Measurements from ENCODE around the gene ASPRV1.

ASPRV1 gene

GRCh38 chr2:69988086-69988635 is 26.7 kb upstream of the ASPRV1 start:
- DNase-seq: no peak

- DNase-seq: no peak
Observed at GRCh38 chr2:69986691-69987090, 25.3 kb upstream of the ASPRV1 start.

GRCh38 chr2:69985688-69986087 is 24.3 kb upstream of the ASPRV1 start:
- DNase-seq: no peak

- DNase-seq: no peak
Observed at GRCh38 chr2:69985216-69985615, 23.8 kb upstream of the ASPRV1 start.

GRCh38 chr2:69983392-69983966 is 22.0 kb upstream of the ASPRV1 start:
- no peak for DNase-seq

GRCh38 chr2:69979902-69980807 is 18.7 kb upstream of the ASPRV1 start:
- DNase-seq: no peak

- DNase-seq: no peak
Observed at GRCh38 chr2:69977906-69978482, 16.6 kb upstream of the ASPRV1 start.

- DNase-seq: no peak
Observed at GRCh38 chr2:69977186-69977585, 15.8 kb upstream of the ASPRV1 start.

- DNase-seq: no peak
Observed at GRCh38 chr2:69975853-69976462, 14.5 kb upstream of the ASPRV1 start.

GRCh38 chr2:69975136-69975852 is 13.9 kb upstream of the ASPRV1 start:
- DNase-seq: no peak

GRCh38 chr2:69973335-69973735 is 11.9 kb upstream of the ASPRV1 start:
- DNase-seq: no peak

GRCh38 chr2:69972822-69973221 is 11.4 kb upstream of the ASPRV1 start:
- no peak for DNase-seq

GRCh38 chr2:69969991-69970390 is 8.6 kb upstream of the ASPRV1 start:
- DNase-seq: no peak

GRCh38 chr2:69969126-69969983 is 7.9 kb upstream of the ASPRV1 start:
- DNase-seq: no peak

GRCh38 chr2:69968609-69969008 is 7.2 kb upstream of the ASPRV1 start:
- DNase-seq: no peak

GRCh38 chr2:69966496-69966895 is 5.1 kb upstream of the ASPRV1 start:
- no peak for DNase-seq

- no peak for DNase-seq
Observed at GRCh38 chr2:69965756-69966445, 4.5 kb upstream of the ASPRV1 start.

- DNase-seq: no peak
Observed at GRCh38 chr2:69964353-69964841, 3.0 kb upstream of the ASPRV1 start.

GRCh38 chr2:69962986-69963730 is 1.7 kb upstream of the ASPRV1 start:
- no peak for DNase-seq

GRCh38 chr2:69960821-69961220 is 610 bp downstream of the ASPRV1 start:
- DNase-seq: no peak

Data from NCI-H1436 treated with DMSO at 0.1 percent for 48 hours (cell line).